CD14-positive monocyte (primary cell): Measurements from ENCODE around the gene TBC1D10A. TPM values are rescaled to one million over a fixed set of nuclear protein-coding genes. Genes with fewer than 3 reads are reported as not detected.

ENCODE experiments used
- DNase-seq, 3 donors: peaks; one replicate each; pipeline ENCODE4 v3.0.0-alpha.2; 2011 to 2022
- H2AFZ ChIP-seq: 2 replicates; pipeline ENCODE4 v1.6.0; 2012; ENCODE audit warnings: mild to moderate bottlenecking, low read depth, low read length, inconsistent platforms; ENCODE audit not compliant: insufficient read depth, poor library complexity, severe bottlenecking
- H3K27ac ChIP-seq, 2 donors: 1 replicate in 1 of 2; 2 replicates in 1 of 2; pipeline ENCODE4 v1.5.1; 2012 to 2013; ENCODE audit warnings: low read length in 2 of 2, control low read depth in 1 of 2, inconsistent platforms in 1 of 2, low read depth in 1 of 2, mild to moderate bottlenecking in 1 of 2
- H3K27me3 ChIP-seq, 2 donors: one replicate each; pipeline versions ENCODE4 v1.6.0 to v1.6.1; 2011 to 2013; ENCODE audit warnings: low read length in 2 of 2; ENCODE audit not compliant: control insufficient read depth in 2 of 2, insufficient read depth in 2 of 2
- H3K36me3 ChIP-seq, 2 donors: replicated peaks in 1 of 2; 1 replicate in 1 of 2; 2 replicates in 1 of 2; pipeline versions ENCODE4 v1.5.1 to v1.6.1; 2012 to 2013; ENCODE audit warnings: low read length in 2 of 2, control low read depth in 1 of 2, inconsistent platforms in 1 of 2, mild to moderate bottlenecking in 1 of 2; ENCODE audit not compliant: insufficient read depth in 2 of 2, control insufficient read depth in 1 of 2
- H3K4me1 ChIP-seq, 2 donors: 1 replicate in 1 of 2; 2 replicates in 1 of 2; pipeline versions ENCODE4 v1.5.1 to v1.6.1; 2012 to 2013; ENCODE audit warnings: low read length in 2 of 2, control low read depth in 1 of 2, inconsistent platforms in 1 of 2, mild to moderate bottlenecking in 1 of 2, moderate library complexity in 1 of 2; ENCODE audit not compliant: insufficient read depth in 2 of 2, control insufficient read depth in 1 of 2
- H3K4me2 ChIP-seq: replicated peaks from 2 replicates; pipeline ENCODE3; 2012; ENCODE audit warnings: low read length, moderate library complexity, mild to moderate bottlenecking; ENCODE audit not compliant: poor library complexity, severe bottlenecking; ENCODE audit errors: extremely low read depth
- H3K4me3 ChIP-seq, 3 experiments: fragments of 200-600 bp in 1 of 3; sonication (generic) in 1 of 3; replicated peaks in 1 of 3; 1 replicate in 2 of 3; 2 replicates in 1 of 3; pipeline ENCODE4 v1.5.1; 2011 to 2013; ENCODE audit warnings: low read length in 3 of 3, mild to moderate bottlenecking in 3 of 3, control low read depth in 2 of 3, low read depth in 2 of 3, inconsistent platforms in 1 of 3, moderate library complexity in 1 of 3
- H3K79me2 ChIP-seq: 2 replicates; pipeline ENCODE4 v1.6.0; 2012; ENCODE audit warnings: mild to moderate bottlenecking, control low read depth, inconsistent platforms, low read length, moderate library complexity; ENCODE audit not compliant: insufficient read depth
- H3K9ac ChIP-seq: 2 replicates; pipeline ENCODE4 v1.6.0; 2017; ENCODE audit warnings: low read length, mild to moderate bottlenecking; ENCODE audit not compliant: insufficient read depth, poor library complexity, severe bottlenecking
- H3K9me3 ChIP-seq, 2 donors: replicated peaks in 1 of 2; 1 replicate in 1 of 2; 2 replicates in 1 of 2; pipeline versions ENCODE4 v1.5.1 to v1.6.1; 2012 to 2013; ENCODE audit warnings: low read length in 2 of 2, control low read depth in 1 of 2; ENCODE audit not compliant: control insufficient read depth in 1 of 2, insufficient read depth in 1 of 2
- H4K20me1 ChIP-seq: 2 replicates; pipeline ENCODE4 v1.6.0; 2012; ENCODE audit warnings: mild to moderate bottlenecking, low read length, control low read depth, moderate library complexity; ENCODE audit not compliant: insufficient read depth
- H3K27ac Mint-ChIP-seq, 7 donors: one replicate each; pipeline ENCODE4 v1.8.0; 2020; ENCODE audit warnings: mild to moderate bottlenecking in 7 of 7, mixed read lengths in 7 of 7, moderate library complexity in 6 of 7, inconsistent platforms in 2 of 7
- H3K27me3 Mint-ChIP-seq, 3 donors: one replicate each; pipeline ENCODE4 v1.8.0; 2021 to 2022; ENCODE audit warnings: low read depth in 3 of 3, mild to moderate bottlenecking in 3 of 3, mixed read lengths in 3 of 3, moderate library complexity in 3 of 3, inconsistent platforms in 1 of 3
- H3K36me3 Mint-ChIP-seq, 2 donors: one replicate each; pipeline ENCODE4 v1.8.0; 2020; ENCODE audit warnings: mixed read lengths in 2 of 2, inconsistent platforms in 1 of 2, mild to moderate bottlenecking in 1 of 2
- H3K4me1 Mint-ChIP-seq: one replicate; pipeline ENCODE4 v1.8.0; 2020; ENCODE audit warnings: mild to moderate bottlenecking, mixed read lengths
- H3K4me3 Mint-ChIP-seq, 2 donors: one replicate each; pipeline ENCODE4 v1.8.0; 2020; ENCODE audit warnings: mild to moderate bottlenecking in 2 of 2, mixed read lengths in 2 of 2, moderate library complexity in 1 of 2
- H3K9me3 Mint-ChIP-seq, 7 donors: one replicate each; pipeline ENCODE4 v1.8.0; 2020 to 2022; ENCODE audit warnings: mixed read lengths in 7 of 7, mild to moderate bottlenecking in 6 of 7, moderate library complexity in 6 of 7, inconsistent platforms in 2 of 7
- WGBS: methylation state at CpG from one replicate; pipeline ENCODE4 v1.1.5; 2013; ENCODE audit warnings: missing lambda C conversion rate; ENCODE audit not compliant: insufficient coverage; 5-methylcytosine and 5-hydroxymethylcytosine counted together
- intact Hi-C, 2 donors: fragments of 100-400 bp; cut with micrococcal nuclease; formaldehyde crosslinking; loops; one replicate each; pipeline versions ENCODE4 v1.15.0 to v1.15.1; 2023
- polyA plus RNA-seq, 3 donors: library from polyadenylated mRNA; depleted of rRNA in 1 of 3; unstranded in 2 of 3; stranded (reverse) in 1 of 3; fragments of 300-500 nt in 2 of 3; fragments of >200 nt in 1 of 3; fragmentation: Illumina TruSeq in 2 of 3; gene quantifications; 1 replicate in 2 of 3; 2 replicates in 1 of 3; pipeline ENCODE4 v1.2.3, GENCODE V29; 2012 to 2021
- TF ChIP-seq, protein P1 (sequence below): fragments of 200-600 bp; IDR thresholded peaks from one replicate; pipeline ENCODE4 v1.8.0; 2022; ENCODE audit warnings: antibody characterized with exemption, mild to moderate bottlenecking

Gene TBC1D10A
- polyA plus RNA-seq, 3 donors, result 13.4 to 38.3 (median 21.8) TPM

DNA sequence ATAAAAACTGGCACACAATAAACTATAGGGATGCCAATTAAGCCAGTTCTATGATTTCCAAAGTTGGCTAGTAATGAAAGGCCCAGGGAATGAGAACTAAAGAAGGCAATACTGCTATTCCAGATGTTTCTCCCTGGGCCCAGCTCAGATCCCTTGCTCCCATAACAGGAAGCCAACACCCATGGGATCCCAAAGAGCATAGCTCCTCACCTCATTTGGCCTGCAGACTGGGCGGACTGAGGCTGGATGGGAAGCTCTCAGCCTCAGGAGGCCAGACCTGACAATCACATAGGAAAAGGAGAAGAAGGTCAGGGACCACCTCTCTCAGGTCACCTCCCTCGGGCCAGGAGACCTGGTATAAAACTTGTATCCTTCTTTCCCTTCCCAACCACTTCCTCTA is 5.3 kb downstream of the TBC1D10A start:
- Mint-ChIP-seq H3K27ac (peak overlapping the region in 2 of 7 donors; percentile 22 to 42), H3K36me3 (peaks cover 29 to 45% of the 10 kb centered on the region in 2 donors), H3K4me3 (no peak overlapping the region), H3K9me3 (no peaks in the 10 kb centered on the region), H3K4me1 (peaks cover 90% of the 10 kb centered on the region), H3K27me3 (no peaks in the 10 kb centered on the region)
- Histone ChIP-seq H3K4me2 (no peak overlapping the region), H3K9me3 (no peaks in the 10 kb centered on the region), H3K79me2 (peaks cover 72% of the 10 kb centered on the region), H3K9ac (no peak overlapping the region), H4K20me1 (peaks cover 19% of the 10 kb centered on the region), H2AFZ (no peak overlapping the region), H3K4me3 (no peak overlapping the region), H3K36me3 (peaks cover 6 to 16% of the 10 kb centered on the region in 2 donors), H3K4me1 (peaks cover 73 to 93% of the 10 kb centered on the region in 2 donors), H3K27ac (no peak overlapping the region), H3K27me3 (no peaks in the 10 kb centered on the region)
- DNase-seq, result no peak
- TF ChIP-seq, protein P1, sequence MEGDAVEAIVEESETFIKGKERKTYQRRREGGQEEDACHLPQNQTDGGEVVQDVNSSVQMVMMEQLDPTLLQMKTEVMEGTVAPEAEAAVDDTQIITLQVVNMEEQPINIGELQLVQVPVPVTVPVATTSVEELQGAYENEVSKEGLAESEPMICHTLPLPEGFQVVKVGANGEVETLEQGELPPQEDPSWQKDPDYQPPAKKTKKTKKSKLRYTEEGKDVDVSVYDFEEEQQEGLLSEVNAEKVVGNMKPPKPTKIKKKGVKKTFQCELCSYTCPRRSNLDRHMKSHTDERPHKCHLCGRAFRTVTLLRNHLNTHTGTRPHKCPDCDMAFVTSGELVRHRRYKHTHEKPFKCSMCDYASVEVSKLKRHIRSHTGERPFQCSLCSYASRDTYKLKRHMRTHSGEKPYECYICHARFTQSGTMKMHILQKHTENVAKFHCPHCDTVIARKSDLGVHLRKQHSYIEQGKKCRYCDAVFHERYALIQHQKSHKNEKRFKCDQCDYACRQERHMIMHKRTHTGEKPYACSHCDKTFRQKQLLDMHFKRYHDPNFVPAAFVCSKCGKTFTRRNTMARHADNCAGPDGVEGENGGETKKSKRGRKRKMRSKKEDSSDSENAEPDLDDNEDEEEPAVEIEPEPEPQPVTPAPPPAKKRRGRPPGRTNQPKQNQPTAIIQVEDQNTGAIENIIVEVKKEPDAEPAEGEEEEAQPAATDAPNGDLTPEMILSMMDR, result no peak
- intact Hi-C loops, result no loop called here
- 17% methylated on average over 1 of the region's 2 CpGs for WGBS

DNA sequence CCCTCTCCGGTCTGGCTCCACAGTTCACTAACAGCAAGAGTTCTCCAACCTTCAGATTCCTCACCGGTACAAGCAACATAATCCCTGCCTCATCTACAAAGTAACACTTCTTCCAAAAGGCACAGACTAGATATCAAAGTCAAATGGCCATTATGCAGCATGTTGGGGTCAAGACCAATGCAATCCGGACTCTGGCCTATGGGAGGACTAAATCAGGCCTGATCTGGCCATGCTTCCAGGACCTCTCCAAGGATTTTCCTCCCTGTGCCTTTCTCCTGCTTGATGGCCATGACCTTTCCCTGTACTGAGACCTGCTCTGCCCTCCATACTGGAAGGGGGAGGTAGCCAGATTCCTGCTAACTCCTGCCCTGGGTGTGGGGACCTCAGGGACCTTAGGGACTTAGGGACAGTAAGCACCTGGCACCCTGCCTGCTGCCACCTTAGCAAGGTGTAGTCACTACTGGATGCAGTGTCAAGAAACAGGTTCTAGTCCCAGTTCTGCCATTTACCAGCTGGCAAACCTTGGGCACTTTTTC is 6.7 kb downstream of the TBC1D10A start:
- H3K9ac ChIP-seq, result no peak overlapping the region
- peaks cover 74% of the 10 kb centered on the region for H3K79me2 ChIP-seq
- H3K36me3 ChIP-seq, result peaks cover 6 to 16% of the 10 kb centered on the region in 2 donors
- TF ChIP-seq, protein P1, result no peak
- peak overlapping the region in 1 of 2 donors; percentile 71 for H3K4me3 Mint-ChIP-seq
- no peak overlapping the region for H2AFZ ChIP-seq
- DNase-seq, result no peak
- peak overlapping the region; percentile 75 to 90 for H3K27ac ChIP-seq
- peaks cover 76 to 95% of the 10 kb centered on the region in 2 donors for H3K4me1 ChIP-seq
- peaks cover 37 to 49% of the 10 kb centered on the region in 2 donors for H3K36me3 Mint-ChIP-seq
- intact Hi-C loops, result no loop called here
- 100% methylated on average over 2 of the region's 3 CpGs for WGBS
- H4K20me1 ChIP-seq, result peaks cover 13% of the 10 kb centered on the region
- no peaks in the 10 kb centered on the region for H3K27me3 ChIP-seq
- H3K4me3 ChIP-seq, result peak overlapping the region in 1 of 3 experiments; percentile 67
- H3K4me1 Mint-ChIP-seq, result peaks cover 93% of the 10 kb centered on the region
- H3K9me3 Mint-ChIP-seq, result no peaks in the 10 kb centered on the region
- no peaks in the 10 kb centered on the region for H3K9me3 ChIP-seq
- no peak overlapping the region for H3K4me2 ChIP-seq
- peaks cover 0 to 2% (median 0%) of the 10 kb centered on the region in 3 donors for H3K27me3 Mint-ChIP-seq
- H3K27ac Mint-ChIP-seq, result peak overlapping the region in 6 of 7 donors; percentile 89 to 95 (median 94)
